Measurements from ENCODE around the gene NOXA1.

NOXA1 gene

GRCh38 chr9:137431416-137431931 is 8.3 kb downstream of the NOXA1 start:
- no peak for TF ChIP-seq CTCF (IDR thresholded peaks at IDR 0.05)

GRCh38 chr9:137432687-137433348 is 9.6 kb downstream of the NOXA1 start:
- TF ChIP-seq CTCF (IDR thresholded peaks at IDR 0.05) = no peak

GRCh38 chr9:137433349-137433915 is 10.2 kb downstream of the NOXA1 start:
- TF ChIP-seq CTCF (IDR thresholded peaks at IDR 0.05) = no peak

GRCh38 chr9:137433916-137434431 is 10.8 kb downstream of the NOXA1 start:
- TF ChIP-seq CTCF (IDR thresholded peaks at IDR 0.05) = no peak

GRCh38 chr9:137434498-137435380 is 11.5 kb downstream of the NOXA1 start:
- no peak for TF ChIP-seq CTCF (IDR thresholded peaks at IDR 0.05)

GRCh38 chr9:137435381-137435891 is 12.2 kb downstream of the NOXA1 start:
- TF ChIP-seq CTCF (IDR thresholded peaks at IDR 0.05) = no peak
